Left kidney (tissue), 2 donors: ENCODE results near the gene TRIM3. TPM values are rescaled to one million over a fixed set of nuclear protein-coding genes. Genes with fewer than 3 reads are reported as not detected.

Source experiments
- DNase-seq: peaks from one replicate; pipeline ENCODE4 v3.0.0-alpha.2; 2013
- polyA plus RNA-seq: library from polyadenylated mRNA; unstranded; fragments of 120-200 nt; gene quantifications from one replicate; pipeline ENCODE4 v1.2.1, GENCODE V29; 2013; ENCODE audit not compliant: insufficient read length

The TRIM3 gene
- polyA plus RNA-seq, 1 donor: 26.5 TPM

- DNase-seq: no peak
Measured at GRCh38 chr11:6440906-6441358, 32.8 kb downstream of the TRIM3 start, which contains the start of gene HPX. Gene HPX (minus strand): TSS chr11:6440987. CDS start chr11:6440963, 24 bp downstream.

GRCh38 chr11:6438979-6439571 is 34.7 kb downstream of the TRIM3 start:
- DNase-seq: peak; percentile 42

- DNase-seq: no peak
Measured at GRCh38 chr11:6437993-6438392, 35.7 kb downstream of the TRIM3 start.

GRCh38 chr11:6437423-6437822 is 36.3 kb downstream of the TRIM3 start:
- no peak for DNase-seq

- DNase-seq: no peak
Measured at GRCh38 chr11:6433998-6434660, 39.6 kb downstream of the TRIM3 start.

GRCh38 chr11:6431861-6432260 is 41.9 kb downstream of the TRIM3 start:
- DNase-seq: no peak

- DNase-seq: no peak
Measured at GRCh38 chr11:6427516-6427915, 46.2 kb downstream of the TRIM3 start.

- no peak for DNase-seq
Measured at GRCh38 chr11:6420677-6421076, 53.1 kb downstream of the TRIM3 start.

GRCh38 chr11:6419009-6419631 is 54.6 kb downstream of the TRIM3 start, which contains the start of gene APBB1:
Gene APBB1 (minus strand): TSS chr11:6419094. CDS start chr11:6411347, 7,747 bp downstream.
- DNase-seq: peak; percentile 68

- peak; percentile 17 for DNase-seq
Measured at GRCh38 chr11:6418557-6419008, 55.2 kb downstream of the TRIM3 start.

GRCh38 chr11:6417907-6418556 is 55.7 kb downstream of the TRIM3 start:
- DNase-seq: no peak

- DNase-seq: no peak
Measured at GRCh38 chr11:6415797-6416196, 57.9 kb downstream of the TRIM3 start.

- no peak for DNase-seq
Measured at GRCh38 chr11:6414874-6415328, 58.8 kb downstream of the TRIM3 start.

GRCh38 chr11:6413791-6414201 is 59.9 kb downstream of the TRIM3 start:
- DNase-seq: no peak

- no peak for DNase-seq
Measured at GRCh38 chr11:6411594-6412031, 62.1 kb downstream of the TRIM3 start.

GRCh38 chr11:6410695-6411430 is 62.9 kb downstream of the TRIM3 start:
- no peak for DNase-seq

- no peak for DNase-seq
Measured at GRCh38 chr11:6406370-6406769, 67.4 kb downstream of the TRIM3 start.

GRCh38 chr11:6405846-6406245 is 67.9 kb downstream of the TRIM3 start:
- DNase-seq: no peak

- DNase-seq: peak; percentile 46
Measured at GRCh38 chr11:6405052-6405667, 68.6 kb downstream of the TRIM3 start.

- DNase-seq: no peak
Measured at GRCh38 chr11:6404342-6405051, 69.2 kb downstream of the TRIM3 start.

GRCh38 chr11:6403539-6403938 is 70.2 kb downstream of the TRIM3 start:
- no peak for DNase-seq
